Mesenchymal stem cell (in vitro differentiated cells and primary cell): ENCODE data around the gene KIF21A.

Experiments
- DNase-seq: peaks from one replicate; pipeline ENCODE4 v3.0.0-alpha.2; 2013
- H2AFZ ChIP-seq: one replicate; pipeline ENCODE4 v1.6.1; 2013; ENCODE audit warnings: low read depth, mild to moderate bottlenecking, control low read depth, inconsistent platforms, low read length, moderate library complexity
- H2AK5ac ChIP-seq: 2 replicates; pipeline ENCODE4 v1.6.1; 2013; ENCODE audit warnings: low read length, moderate library complexity, mild to moderate bottlenecking, inconsistent platforms; ENCODE audit not compliant: severe bottlenecking
- H2BK120ac ChIP-seq: one replicate; pipeline ENCODE4 v1.6.1; 2013; ENCODE audit warnings: low read depth, mild to moderate bottlenecking, inconsistent platforms, low read length, moderate library complexity
- H2BK12ac ChIP-seq, 2 experiments: one replicate each; pipeline ENCODE4 v1.6.1; 2013; ENCODE audit warnings: inconsistent platforms in 2 of 2, low read length in 2 of 2, mild to moderate bottlenecking in 2 of 2, moderate library complexity in 2 of 2, control low read depth in 1 of 2
- H2BK15ac ChIP-seq: one replicate; pipeline ENCODE4 v1.6.1; 2013; ENCODE audit warnings: mild to moderate bottlenecking, low read depth, inconsistent platforms; ENCODE audit not compliant: poor library complexity, severe bottlenecking
- H2BK5ac ChIP-seq: 2 replicates; pipeline ENCODE4 v1.6.1; 2013; ENCODE audit warnings: low read depth, mild to moderate bottlenecking, low read length, control low read depth, inconsistent platforms; ENCODE audit not compliant: poor library complexity, severe bottlenecking
- H3K14ac ChIP-seq, 2 experiments: one replicate each; pipeline ENCODE4 v1.6.1; 2013; ENCODE audit warnings: inconsistent platforms in 2 of 2, low read length in 2 of 2, control low read depth in 1 of 2, mild to moderate bottlenecking in 1 of 2, moderate library complexity in 1 of 2
- H3K18ac ChIP-seq, 2 experiments: one replicate each; pipeline ENCODE4 v1.6.1; 2013; ENCODE audit warnings: inconsistent platforms in 2 of 2, low read length in 2 of 2, control low read depth in 1 of 2, low read depth in 1 of 2, mild to moderate bottlenecking in 1 of 2
- H3K23ac ChIP-seq, 2 experiments: one replicate each; pipeline ENCODE4 v1.6.1; 2013; ENCODE audit warnings: inconsistent platforms in 2 of 2, low read length in 2 of 2, mild to moderate bottlenecking in 2 of 2, moderate library complexity in 2 of 2, control low read depth in 1 of 2
- H3K27ac ChIP-seq: 2 replicates; pipeline ENCODE4 v1.5.1; 2013; ENCODE audit warnings: mild to moderate bottlenecking, moderate library complexity, low read length, control low read depth, inconsistent platforms; ENCODE audit not compliant: poor library complexity, severe bottlenecking
- H3K27me3 ChIP-seq, 2 experiments: 2 replicates each; pipeline versions ENCODE4 v1.6.1 to v1.7.0; 2013; ENCODE audit warnings: low read length in 2 of 2, mild to moderate bottlenecking in 2 of 2, moderate library complexity in 2 of 2, control low read depth in 1 of 2, inconsistent platforms in 1 of 2; ENCODE audit not compliant: control insufficient read depth in 1 of 2, insufficient read depth in 1 of 2
- H3K36me3 ChIP-seq, 2 experiments: 2 replicates each; pipeline versions ENCODE4 v1.6.1 to v1.7.0; 2013; ENCODE audit warnings: low read length in 2 of 2, control low read depth in 1 of 2, inconsistent platforms in 1 of 2, low read depth in 1 of 2, mild to moderate bottlenecking in 1 of 2; ENCODE audit not compliant: insufficient read depth in 2 of 2, control insufficient read depth in 1 of 2
- H3K4ac ChIP-seq, 2 experiments: one replicate each; pipeline ENCODE4 v1.6.1; 2013; ENCODE audit warnings: inconsistent platforms in 2 of 2, low read length in 2 of 2, mild to moderate bottlenecking in 2 of 2, moderate library complexity in 2 of 2, control low read depth in 1 of 2, low read depth in 1 of 2
- H3K4me1 ChIP-seq: 2 replicates; pipeline ENCODE4 v1.6.1; 2013; ENCODE audit warnings: low read depth, low read length, control low read depth; ENCODE audit not compliant: control insufficient read depth, insufficient read depth
- H3K4me2 ChIP-seq: 2 replicates; pipeline ENCODE4 v1.6.1; 2013; ENCODE audit warnings: low read length, mild to moderate bottlenecking, inconsistent platforms; ENCODE audit not compliant: poor library complexity, severe bottlenecking
- H3K4me3 ChIP-seq, 2 experiments: 2 replicates each; pipeline versions ENCODE4 v1.5.1 to v1.7.0; 2013; ENCODE audit warnings: low read length in 2 of 2, mild to moderate bottlenecking in 2 of 2, control low read depth in 1 of 2, low read depth in 1 of 2; ENCODE audit not compliant: insufficient read depth in 1 of 2
- H3K79me1 ChIP-seq: replicated peaks from 2 replicates; pipeline ENCODE4 v1.6.1; 2013; ENCODE audit warnings: mild to moderate bottlenecking, control low read depth, low read length, inconsistent platforms; ENCODE audit not compliant: poor library complexity, severe bottlenecking
- H3K9ac ChIP-seq: 2 replicates; pipeline ENCODE4 v1.7.0; 2013; ENCODE audit warnings: mild to moderate bottlenecking, low read length, moderate library complexity
- H3K9me3 ChIP-seq: 2 replicates; pipeline ENCODE4 v1.7.0; 2013; ENCODE audit warnings: mild to moderate bottlenecking, low read length; ENCODE audit not compliant: control insufficient read depth
- H4K8ac ChIP-seq: one replicate; pipeline ENCODE4 v1.6.1; 2013; ENCODE audit warnings: inconsistent platforms, mild to moderate bottlenecking, low read length, moderate library complexity
- H4K91ac ChIP-seq: one replicate; pipeline ENCODE4 v1.6.1; 2013; ENCODE audit warnings: mild to moderate bottlenecking, low read length, inconsistent platforms
- WGBS: methylation state at CpG from one replicate; pipeline ENCODE4 v1.1.7; 2013; ENCODE audit warnings: mixed read lengths; 5-methylcytosine and 5-hydroxymethylcytosine counted together

The KIF21A gene

GRCh38 chr12:39392154-39392925 is 50.6 kb downstream of the KIF21A start:
- no peak for DNase-seq
- Histone ChIP-seq H2AFZ (no peak overlapping the region), H3K4me2 (no peak overlapping the region), H4K91ac (no peak overlapping the region), H2BK12ac (no peak overlapping the region), H3K14ac (no peak overlapping the region), H2BK15ac (no peak overlapping the region), H3K18ac (peak overlapping the region in 1 of 2 experiments; percentile 12), H3K4me1 (no peaks in the 10 kb centered on the region), H2BK5ac (no peak overlapping the region), H3K27me3 (no peaks in the 10 kb centered on the region), H3K36me3 (no peaks in the 10 kb centered on the region), H3K4me3 (no peak overlapping the region), H3K9me3 (no peaks in the 10 kb centered on the region), H2AK5ac (no peak overlapping the region), H3K79me1 (peaks cover 22% of the 10 kb centered on the region), H3K27ac (no peak overlapping the region), H3K23ac (no peak overlapping the region), H3K9ac (no peak overlapping the region), H4K8ac (no peak overlapping the region), H2BK120ac (no peak overlapping the region), H3K4ac (no peak overlapping the region)
- WGBS: 59% methylated on average over 1 of the region's 1 CpG

GRCh38 chr12:39390752-39391151 is 52.2 kb downstream of the KIF21A start:
- Histone ChIP-seq H2AK5ac (no peak overlapping the region), H3K36me3 (no peaks in the 10 kb centered on the region), H2AFZ (no peak overlapping the region), H3K4me1 (no peaks in the 10 kb centered on the region), H3K4me2 (no peak overlapping the region), H3K79me1 (peaks cover 27% of the 10 kb centered on the region), H4K91ac (no peak overlapping the region), H3K23ac (no peak overlapping the region), H3K27me3 (no peaks in the 10 kb centered on the region), H3K18ac (no peak overlapping the region), H3K14ac (no peak overlapping the region), H3K27ac (no peak overlapping the region), H2BK12ac (no peak overlapping the region), H3K4me3 (no peak overlapping the region), H3K4ac (no peak overlapping the region), H2BK5ac (no peak overlapping the region), H3K9me3 (no peaks in the 10 kb centered on the region), H2BK15ac (no peak overlapping the region), H4K8ac (no peak overlapping the region), H3K9ac (no peak overlapping the region), H2BK120ac (no peak overlapping the region)
- DNase-seq: no peak

- no peaks in the 10 kb centered on the region for H3K27me3 ChIP-seq
- H3K79me1 ChIP-seq: peaks cover 26% of the 10 kb centered on the region
- no peak overlapping the region for H2BK120ac ChIP-seq
- H4K8ac ChIP-seq: no peak overlapping the region
- DNase-seq: no peak
- no peak overlapping the region for H2BK15ac ChIP-seq
- H3K9ac ChIP-seq: no peak overlapping the region
- no peak overlapping the region for H3K4me2 ChIP-seq
- H3K23ac ChIP-seq: no peak overlapping the region
- no peak overlapping the region for H2BK12ac ChIP-seq
- no peak overlapping the region for H3K14ac ChIP-seq
- no peak overlapping the region for H2BK5ac ChIP-seq
- H3K27ac ChIP-seq: no peak overlapping the region
- H2AK5ac ChIP-seq: no peak overlapping the region
- no peak overlapping the region for H3K4ac ChIP-seq
- H4K91ac ChIP-seq: no peak overlapping the region
- no peak overlapping the region for H2AFZ ChIP-seq
- H3K4me3 ChIP-seq: no peak overlapping the region
- H3K18ac ChIP-seq: no peak overlapping the region
- no peaks in the 10 kb centered on the region for H3K36me3 ChIP-seq
- no peaks in the 10 kb centered on the region for H3K4me1 ChIP-seq
- WGBS: 100% methylated on average over 2 of the region's 2 CpGs
- no peaks in the 10 kb centered on the region for H3K9me3 ChIP-seq
Observed at GRCh38 chr12:39389399-39390150, 53.3 kb downstream of the KIF21A start.

- peaks cover 19% of the 10 kb centered on the region for H3K79me1 ChIP-seq
- no peak for DNase-seq
- H3K4me3 ChIP-seq: no peak overlapping the region
- H2AK5ac ChIP-seq: no peak overlapping the region
- H2BK5ac ChIP-seq: no peak overlapping the region
- no peaks in the 10 kb centered on the region for H3K27me3 ChIP-seq
- H3K23ac ChIP-seq: no peak overlapping the region
- no peaks in the 10 kb centered on the region for H3K4me1 ChIP-seq
- H2BK12ac ChIP-seq: no peak overlapping the region
- no peak overlapping the region for H3K14ac ChIP-seq
- no peak overlapping the region for H3K9ac ChIP-seq
- H2BK15ac ChIP-seq: no peak overlapping the region
- no peak overlapping the region for H3K27ac ChIP-seq
- no peaks in the 10 kb centered on the region for H3K9me3 ChIP-seq
- H4K91ac ChIP-seq: no peak overlapping the region
- H3K36me3 ChIP-seq: no peaks in the 10 kb centered on the region
- no peak overlapping the region for H3K4ac ChIP-seq
- H2BK120ac ChIP-seq: no peak overlapping the region
- no peak overlapping the region for H3K18ac ChIP-seq
- H3K4me2 ChIP-seq: no peak overlapping the region
- no peak overlapping the region for H2AFZ ChIP-seq
- 100% methylated on average over 2 of the region's 3 CpGs for WGBS
- H4K8ac ChIP-seq: no peak overlapping the region
Observed at GRCh38 chr12:39386335-39386734, 56.6 kb downstream of the KIF21A start.
